ENCODE measurements around the gene ZBTB32.
"Not testable (repeated sequence)": the region's sequence is repeated elsewhere in the genome, so short reads cannot be mapped to it uniquely, and the experiment has no call there.

ZBTB32 gene

GRCh38 chr19:35670686-35671085, 33.7 kb upstream of the ZBTB32 start:
- H3K4me3 Mint-ChIP-seq = no peak overlapping the region
- no peaks in the 10 kb centered on the region for H3K9me3 Mint-ChIP-seq
- no peak overlapping the region for H3K27ac Mint-ChIP-seq
- H3K36me3 Mint-ChIP-seq (ENCODE audit: low read depth) = no peaks in the 10 kb centered on the region
- TF ChIP-seq CTCF (IDR thresholded peaks at IDR 0.05) = no peak
- peaks cover 73% of the 10 kb centered on the region for H3K27me3 Mint-ChIP-seq (ENCODE audit: low read depth, poor library complexity)
- DNase-seq = no peak
- no peaks in the 10 kb centered on the region for H3K4me1 Mint-ChIP-seq

- Mint-ChIP-seq H3K36me3 (ENCODE audit: low read depth) (no peaks in the 10 kb centered on the region), H3K4me3 (no peak overlapping the region), H3K9me3 (no peaks in the 10 kb centered on the region), H3K4me1 (no peaks in the 10 kb centered on the region), H3K27me3 (ENCODE audit: low read depth, poor library complexity) (peaks cover 84% of the 10 kb centered on the region), H3K27ac (no peak overlapping the region)
- no peak for DNase-seq
- no peak for TF ChIP-seq CTCF (IDR thresholded peaks at IDR 0.05)
Measured at GRCh38 chr19:35671818-35672217, 32.5 kb upstream of the ZBTB32 start.

- H3K27ac Mint-ChIP-seq = no peak overlapping the region
- H3K27me3 Mint-ChIP-seq (ENCODE audit: low read depth, poor library complexity) = peaks cover 96% of the 10 kb centered on the region
- no peaks in the 10 kb centered on the region for H3K36me3 Mint-ChIP-seq (ENCODE audit: low read depth)
Measured at GRCh38 chr19:35673121-35673804, 31.1 kb upstream of the ZBTB32 start.

GRCh38 chr19:35675589-35676140, 28.7 kb upstream of the ZBTB32 start:
- H3K9me3 Mint-ChIP-seq = no peaks in the 10 kb centered on the region
- H3K36me3 Mint-ChIP-seq (ENCODE audit: low read depth) = no peaks in the 10 kb centered on the region
- no peak for TF ChIP-seq CTCF (IDR thresholded peaks at IDR 0.05)
- peaks cover 79% of the 10 kb centered on the region for H3K27me3 Mint-ChIP-seq (ENCODE audit: low read depth, poor library complexity)
- no peak overlapping the region for H3K27ac Mint-ChIP-seq
- H3K4me3 Mint-ChIP-seq = no peak overlapping the region
- no peak for DNase-seq
- no peaks in the 10 kb centered on the region for H3K4me1 Mint-ChIP-seq

More at GRCh38 chr19:35673121-35673804, 31.1 kb upstream of the ZBTB32 start:
- no peak for TF ChIP-seq CTCF (IDR thresholded peaks at IDR 0.05)
- no peaks in the 10 kb centered on the region for H3K9me3 Mint-ChIP-seq
- peak overlapping the region; percentile 71 for H3K4me3 Mint-ChIP-seq
- no peaks in the 10 kb centered on the region for H3K4me1 Mint-ChIP-seq
- DNase-seq = peak; percentile 55

- no peak for DNase-seq
- H3K27me3 Mint-ChIP-seq (ENCODE audit: low read depth, poor library complexity) = peaks cover 25% of the 10 kb centered on the region
- no peaks in the 10 kb centered on the region for H3K36me3 Mint-ChIP-seq (ENCODE audit: low read depth)
- no peak overlapping the region for H3K4me3 Mint-ChIP-seq
- TF ChIP-seq CTCF (IDR thresholded peaks at IDR 0.05) = no peak
- no peak overlapping the region for H3K27ac Mint-ChIP-seq
- no peaks in the 10 kb centered on the region for H3K4me1 Mint-ChIP-seq
- no peaks in the 10 kb centered on the region for H3K9me3 Mint-ChIP-seq
Measured at GRCh38 chr19:35689836-35690235, 14.5 kb upstream of the ZBTB32 start.

- H3K4me1 Mint-ChIP-seq; H3K27ac Mint-ChIP-seq; DNase-seq; H3K4me3 Mint-ChIP-seq; H3K9me3 Mint-ChIP-seq; H3K36me3 Mint-ChIP-seq (ENCODE audit: low read depth): not testable (repeated sequence)
- H3K27me3 Mint-ChIP-seq (ENCODE audit: low read depth, poor library complexity) = peaks cover 13% of the 10 kb centered on the region
Measured at GRCh38 chr19:35691106-35691505, 13.3 kb upstream of the ZBTB32 start.
